A673 (cell line): ENCODE measurements around the gene RIT2. TPM values are rescaled to one million over a fixed set of nuclear protein-coding genes. Genes with fewer than 3 reads are reported as not detected.

Experiments used
- BruUV-seq: library from RNA; stranded (reverse); fragments of 400-500 nt; replicated peaks from 2 replicates; lab custom pipeline; 2021; lab: Mats Ljungman, UMichigan
- CTCF ChIA-PET: fragments of 300-600 bp; sonication (Branson Sonifier 250); formaldehyde crosslinking; loops from one replicate; lab custom pipeline; 2022; ENCODE audit warnings: antibody characterized with exemption; lab: Charles Lee
- POLR2A ChIA-PET: fragments of 300-600 bp; sonication (Branson Sonifier 250); formaldehyde crosslinking; loops from one replicate; lab custom pipeline; 2022; ENCODE audit warnings: antibody characterized with exemption; ENCODE audit not compliant: low non-redundant PET; lab: Charles Lee
- DNase-seq: peaks from one replicate; pipeline ENCODE4 v3.0.0-alpha.2; 2015; ENCODE audit warnings: low spot score
- H3K27ac ChIP-seq: fragments of 200-600 bp; sonication (generic); 2 replicates; pipeline ENCODE4 v1.5.1; 2016; ENCODE audit warnings: mixed run types, low read depth, mild to moderate bottlenecking, mixed read lengths, antibody characterized with exemption, low read length; ENCODE audit not compliant: poor library complexity, severe bottlenecking
- H3K27me3 ChIP-seq: fragments of 200-600 bp; sonication (generic); replicated peaks from 2 replicates; pipeline ENCODE4 v1.6.1; 2017; ENCODE audit warnings: mixed run types, low read depth, mild to moderate bottlenecking, mixed read lengths, antibody characterized with exemption, low read length; ENCODE audit not compliant: insufficient read depth, poor library complexity
- H3K36me3 ChIP-seq: fragments of 200-600 bp; sonication (generic); 2 replicates; pipeline ENCODE4 v1.6.1; 2016; ENCODE audit warnings: mixed run types, mild to moderate bottlenecking, mixed read lengths, antibody characterized with exemption, low read length; ENCODE audit not compliant: insufficient read depth, poor library complexity, severe bottlenecking
- H3K4me1 ChIP-seq: fragments of 200-600 bp; sonication (generic); 2 replicates; pipeline ENCODE4 v1.6.1; 2017; ENCODE audit warnings: mixed run types, mild to moderate bottlenecking, mixed read lengths, antibody characterized with exemption, low read length; ENCODE audit not compliant: insufficient read depth, poor library complexity, severe bottlenecking
- H3K4me3 ChIP-seq: fragments of 200-600 bp; sonication (generic); 2 replicates; pipeline ENCODE4 v1.5.1; 2016; ENCODE audit warnings: low read depth, mixed run types, mild to moderate bottlenecking, mixed read lengths, low read length; ENCODE audit not compliant: poor library complexity, severe bottlenecking
- H3K9me3 ChIP-seq: fragments of 200-600 bp; sonication (generic); 2 replicates; pipeline ENCODE4 v1.6.1; 2016; ENCODE audit warnings: mixed run types, low read depth, mild to moderate bottlenecking, mixed read lengths, antibody characterized with exemption, low read length; ENCODE audit not compliant: poor library complexity, severe bottlenecking
- EZH2 ChIP-seq: fragments of 200-600 bp; sonication (generic); IDR thresholded peaks from 2 replicates; pipeline ENCODE4 v1.6.1; 2017; ENCODE audit warnings: borderline replicate concordance, low read depth, mild to moderate bottlenecking, mixed read lengths, antibody characterized with exemption, low read length; ENCODE audit not compliant: poor library complexity, severe bottlenecking
- intact Hi-C: fragments of 100-400 bp; cut with micrococcal nuclease; formaldehyde crosslinking; loops from one replicate; pipeline ENCODE4 v1.10.0; 2022; ENCODE audit not compliant: unreplicated experiment
- total RNA-seq: library from RNA; stranded (reverse); gene quantifications from 2 replicates; pipeline ENCODE4 v1.2.3, GENCODE V29; 2021
- TF ChIP-seq, protein P1 (sequence below): fragments of 300-800, 200-600 bp; sonication (generic); conservative IDR thresholded peaks from 2 replicates; pipeline ENCODE4 v1.5.1; 2017; ENCODE audit warnings: low read depth, mild to moderate bottlenecking, antibody characterized with exemption, low read length, moderate library complexity, mixed read lengths

Gene RIT2
- total RNA-seq, 1 experiment from 2014 or later, result not detected

DNA sequence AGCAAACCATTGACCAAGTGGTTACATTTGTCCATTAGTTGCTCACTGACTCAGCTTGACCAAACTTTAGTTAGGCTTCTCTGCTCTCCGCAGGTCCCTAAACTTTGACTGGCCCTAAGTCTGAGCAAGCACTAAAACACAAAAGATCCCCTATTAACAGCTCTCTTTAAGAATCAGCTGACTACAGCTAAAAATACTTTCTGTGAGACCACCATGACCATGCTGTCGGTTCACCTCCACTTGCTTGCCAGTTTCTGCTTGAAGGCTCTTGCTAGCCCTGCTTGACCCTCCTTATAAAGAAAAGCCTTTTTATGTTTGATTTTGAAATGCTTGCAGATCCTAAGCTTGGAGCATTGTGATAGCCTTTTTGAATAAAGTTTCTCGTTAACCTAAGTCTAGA, 40.4 kb upstream of the RIT2 start:
- CTCF ChIA-PET, result no interaction called here
- intact Hi-C loops, result no loop called here

DNA sequence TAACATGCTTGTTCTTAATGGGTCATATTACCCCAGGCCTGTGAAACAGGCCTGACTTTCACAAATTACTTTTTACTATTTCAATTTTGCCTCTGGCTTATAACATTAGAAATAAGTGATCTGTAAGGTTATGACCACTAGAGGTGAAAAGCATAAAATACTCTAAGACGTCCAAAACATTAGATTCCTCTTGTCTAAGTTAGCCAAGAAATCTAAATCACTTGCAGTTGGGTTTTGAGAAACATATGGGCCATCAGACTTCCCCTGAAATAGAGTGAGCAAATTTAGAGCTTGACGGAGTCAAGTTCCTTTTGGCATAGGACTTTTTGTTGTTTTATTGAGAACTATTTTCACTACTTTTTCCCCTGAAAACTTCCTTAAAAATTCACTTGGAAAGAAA, 32.7 kb upstream of the RIT2 start:
- BruUV-seq, result no TSS peak

More for the DNA sequence above, 40.4 kb upstream of the RIT2 start:
- Histone ChIP-seq H3K4me1 (no peaks in the 10 kb centered on the region), H3K9me3 (no peaks in the 10 kb centered on the region), H3K27ac (no peak overlapping the region), H3K27me3 (no peaks in the 10 kb centered on the region), H3K36me3 (no peaks in the 10 kb centered on the region), H3K4me3 (no peak overlapping the region)
- POLR2A ChIA-PET, result no interaction called here
- TF ChIP-seq, protein P1, sequence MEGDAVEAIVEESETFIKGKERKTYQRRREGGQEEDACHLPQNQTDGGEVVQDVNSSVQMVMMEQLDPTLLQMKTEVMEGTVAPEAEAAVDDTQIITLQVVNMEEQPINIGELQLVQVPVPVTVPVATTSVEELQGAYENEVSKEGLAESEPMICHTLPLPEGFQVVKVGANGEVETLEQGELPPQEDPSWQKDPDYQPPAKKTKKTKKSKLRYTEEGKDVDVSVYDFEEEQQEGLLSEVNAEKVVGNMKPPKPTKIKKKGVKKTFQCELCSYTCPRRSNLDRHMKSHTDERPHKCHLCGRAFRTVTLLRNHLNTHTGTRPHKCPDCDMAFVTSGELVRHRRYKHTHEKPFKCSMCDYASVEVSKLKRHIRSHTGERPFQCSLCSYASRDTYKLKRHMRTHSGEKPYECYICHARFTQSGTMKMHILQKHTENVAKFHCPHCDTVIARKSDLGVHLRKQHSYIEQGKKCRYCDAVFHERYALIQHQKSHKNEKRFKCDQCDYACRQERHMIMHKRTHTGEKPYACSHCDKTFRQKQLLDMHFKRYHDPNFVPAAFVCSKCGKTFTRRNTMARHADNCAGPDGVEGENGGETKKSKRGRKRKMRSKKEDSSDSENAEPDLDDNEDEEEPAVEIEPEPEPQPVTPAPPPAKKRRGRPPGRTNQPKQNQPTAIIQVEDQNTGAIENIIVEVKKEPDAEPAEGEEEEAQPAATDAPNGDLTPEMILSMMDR, result no peak
- TF ChIP-seq EZH2, result no peak
- no TSS peak for BruUV-seq
- DNase-seq, result no peak

DNA sequence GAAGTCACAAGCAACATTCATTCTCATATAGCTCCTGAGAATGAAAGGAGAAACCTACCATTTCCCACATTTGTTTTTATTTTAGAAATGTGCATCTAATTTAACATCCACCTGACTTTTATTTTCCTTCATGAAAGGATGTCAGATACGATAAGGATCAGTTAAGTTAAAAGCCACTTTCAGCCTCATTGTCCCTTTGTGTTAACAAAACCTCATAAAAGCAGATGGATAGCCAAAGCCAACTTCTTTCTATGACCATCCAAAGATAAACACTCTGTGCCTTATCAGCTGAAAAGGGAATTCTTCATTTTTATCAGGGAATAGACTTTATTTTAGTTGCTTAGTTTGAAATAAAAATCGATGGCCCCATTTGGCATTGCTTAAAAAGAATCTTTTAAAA, 25.7 kb upstream of the RIT2 start:
- POLR2A ChIA-PET, result no interaction called here
- no peaks in the 10 kb centered on the region for H3K27me3 ChIP-seq
- DNase-seq, result no peak
- no peaks in the 10 kb centered on the region for H3K9me3 ChIP-seq
- H3K36me3 ChIP-seq, result no peaks in the 10 kb centered on the region
- H3K27ac ChIP-seq, result no peak overlapping the region
- TF ChIP-seq EZH2, result no peak
- TF ChIP-seq, protein P1, result no peak
- no TSS peak for BruUV-seq
- intact Hi-C loops, result no loop called here
- CTCF ChIA-PET, result no interaction called here
- no peaks in the 10 kb centered on the region for H3K4me1 ChIP-seq
- no peak overlapping the region for H3K4me3 ChIP-seq

More for the DNA sequence above, 32.7 kb upstream of the RIT2 start:
- no peak for DNase-seq
- POLR2A ChIA-PET, result no interaction called here
- Histone ChIP-seq H3K27me3 (no peaks in the 10 kb centered on the region), H3K27ac (no peak overlapping the region), H3K4me1 (no peaks in the 10 kb centered on the region), H3K9me3 (no peaks in the 10 kb centered on the region), H3K4me3 (no peak overlapping the region), H3K36me3 (no peaks in the 10 kb centered on the region)
- CTCF ChIA-PET, result no interaction called here
- no peak for TF ChIP-seq EZH2
- TF ChIP-seq, protein P1, result no peak
- intact Hi-C loops, result no loop called here
